HG03571 (cell line): ENCODE data around the gene PRKAG3.
"Not testable (repeated sequence)": the region's sequence is repeated elsewhere in the genome, so short reads cannot be mapped to it uniquely, and the experiment has no call there.

Source experiments
- ATAC-seq: cut with Tn5 transposase; IDR thresholded peaks from one replicate; pipeline ENCODE4 v1.9.1; 2021; ENCODE audit not compliant: unreplicated experiment

PRKAG3 gene

DNA sequence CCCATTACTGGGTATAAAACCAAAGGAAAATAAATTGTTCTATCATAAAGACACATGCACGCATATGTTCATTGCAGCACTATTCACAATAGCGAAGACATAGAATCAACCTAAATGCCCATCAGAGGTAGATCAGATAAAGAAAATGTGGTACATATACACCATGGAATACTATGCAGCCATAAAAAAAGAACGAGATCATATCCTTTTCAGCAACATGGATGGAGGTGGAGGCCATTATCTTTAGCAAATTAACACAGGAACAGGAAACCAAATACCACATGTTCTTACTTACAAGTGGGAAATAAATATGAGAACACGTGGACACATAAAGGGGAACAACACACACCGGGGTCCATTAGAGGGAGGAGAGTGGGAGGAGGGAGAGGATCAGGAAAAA is 12.7 kb upstream of the PRKAG3 start:
- ATAC-seq: not testable (repeated sequence)

DNA sequence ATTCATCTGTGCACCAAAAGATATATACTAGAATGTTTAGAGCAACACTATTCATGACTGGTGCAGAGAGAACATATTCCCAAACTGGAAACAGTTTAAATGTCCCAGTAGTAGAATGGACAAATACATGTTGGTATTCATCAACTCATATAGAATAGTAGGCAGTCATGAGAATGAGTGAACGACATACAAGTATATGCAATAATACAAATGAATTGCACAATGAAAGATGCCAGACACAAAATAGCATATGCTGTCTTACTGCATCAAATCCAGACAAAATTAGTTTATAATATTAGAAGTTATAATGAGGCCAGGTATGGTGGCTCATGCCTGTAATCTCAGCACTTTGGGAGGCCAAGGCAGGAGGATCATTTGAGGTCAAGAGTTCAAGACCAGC is 8.3 kb upstream of the PRKAG3 start:
- ATAC-seq: no peak

DNA sequence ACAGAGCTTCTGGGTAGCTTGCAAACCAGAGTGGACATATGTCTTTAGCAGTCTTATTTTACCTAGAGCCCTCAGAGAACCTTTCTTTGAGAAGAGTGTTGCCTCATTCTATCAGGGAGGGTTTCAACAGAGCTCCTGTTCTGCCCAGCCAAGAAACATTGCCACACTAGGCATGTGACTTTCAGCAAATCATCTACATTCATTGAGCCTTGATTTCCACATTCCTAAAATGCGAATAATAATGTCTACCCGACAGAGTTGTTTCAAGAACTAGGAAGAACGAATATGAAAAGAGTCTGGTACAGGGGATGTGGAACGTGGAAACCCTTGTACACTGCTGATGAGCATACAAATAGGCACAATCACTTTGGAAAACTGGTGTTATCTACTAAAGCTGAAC is 7.8 kb upstream of the PRKAG3 start:
- no peak for ATAC-seq

DNA sequence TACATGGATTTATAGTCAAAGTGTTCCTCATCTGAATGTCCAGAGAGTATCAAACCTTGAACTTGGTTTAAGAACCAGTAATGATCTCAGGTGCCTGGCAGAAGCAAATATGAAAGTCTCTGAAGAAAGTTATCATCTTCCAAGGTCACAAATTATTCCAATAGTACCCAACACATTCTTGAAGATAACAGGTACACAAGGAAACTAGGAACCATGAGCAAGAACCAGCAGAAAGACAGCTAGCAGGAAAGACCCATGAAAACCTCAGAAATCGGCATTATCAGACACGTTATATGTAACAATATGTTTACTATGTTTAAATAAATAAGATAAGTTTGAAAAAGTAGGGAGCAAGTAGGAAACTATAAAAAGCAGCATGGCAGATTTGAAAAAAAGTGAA is 5.9 kb upstream of the PRKAG3 start:
- no peak for ATAC-seq

DNA sequence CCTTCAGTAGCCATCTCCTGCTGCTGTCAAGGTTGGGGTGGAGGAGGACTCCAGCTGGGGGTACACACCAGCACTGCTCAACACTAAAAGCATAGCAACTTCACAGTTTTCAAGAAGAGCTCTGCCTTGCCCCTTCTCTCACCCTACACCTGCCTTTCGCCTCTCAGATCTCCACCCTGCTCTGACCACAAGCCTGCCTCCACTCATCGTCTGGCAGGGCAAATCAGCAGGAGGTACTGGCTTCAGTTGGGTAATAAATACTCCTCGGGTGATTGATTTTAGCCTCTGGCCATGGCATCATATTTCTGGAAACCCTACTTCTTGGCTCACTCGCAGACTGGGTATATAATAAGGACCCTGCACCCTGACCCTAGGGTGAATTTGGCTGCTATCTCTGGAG is 3.1 kb upstream of the PRKAG3 start:
- no peak for ATAC-seq

DNA sequence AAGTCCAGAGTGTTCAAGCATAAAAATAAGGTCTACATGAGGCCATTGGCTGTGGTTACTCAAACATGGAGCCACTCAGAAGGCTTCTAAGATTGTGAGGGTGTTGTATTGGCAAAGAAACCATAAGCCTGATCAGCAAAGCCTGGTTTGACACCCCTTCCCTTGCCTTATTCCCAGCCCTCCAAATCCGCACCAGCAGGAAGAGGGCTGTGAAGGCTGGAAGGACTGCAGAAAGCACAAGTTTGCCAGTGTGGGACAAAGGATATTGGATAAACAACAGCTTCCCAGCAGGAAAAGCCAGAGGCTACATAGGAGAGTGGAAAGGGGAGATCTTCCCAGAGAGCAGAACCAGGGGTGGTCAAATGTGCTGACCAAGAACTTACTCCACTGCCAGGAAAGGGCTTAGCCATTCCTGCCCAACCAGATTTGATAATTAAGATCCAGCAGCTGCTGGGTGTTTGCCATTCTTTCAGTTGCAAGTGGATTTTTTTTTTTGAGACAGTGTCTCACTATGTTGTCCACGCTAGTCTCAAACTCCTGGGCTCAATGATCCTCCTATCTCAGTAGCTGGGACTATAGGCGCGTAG is 1.5 kb upstream of the PRKAG3 start:
- ATAC-seq: no peak

DNA sequence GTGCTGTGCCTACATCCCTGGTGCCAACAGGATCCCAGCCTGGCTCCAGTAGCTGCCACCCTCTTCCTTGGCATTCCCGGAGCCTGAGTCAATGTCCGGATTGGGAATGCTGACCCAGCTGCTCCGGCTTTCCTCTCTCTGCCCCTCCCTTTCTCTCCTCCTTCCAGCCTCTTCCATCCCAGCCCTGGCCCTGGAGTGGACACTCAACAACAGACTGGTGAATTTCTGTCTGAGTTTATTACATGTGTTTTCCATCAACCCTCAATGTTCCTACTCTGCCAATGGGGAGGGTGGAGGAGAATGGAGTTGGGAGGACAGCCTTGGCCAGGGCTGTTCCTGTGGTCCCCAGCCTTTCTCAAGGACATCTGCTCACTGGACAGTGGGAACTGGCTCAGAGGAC is 917 bp upstream of the PRKAG3 start:
- ATAC-seq: no peak

DNA sequence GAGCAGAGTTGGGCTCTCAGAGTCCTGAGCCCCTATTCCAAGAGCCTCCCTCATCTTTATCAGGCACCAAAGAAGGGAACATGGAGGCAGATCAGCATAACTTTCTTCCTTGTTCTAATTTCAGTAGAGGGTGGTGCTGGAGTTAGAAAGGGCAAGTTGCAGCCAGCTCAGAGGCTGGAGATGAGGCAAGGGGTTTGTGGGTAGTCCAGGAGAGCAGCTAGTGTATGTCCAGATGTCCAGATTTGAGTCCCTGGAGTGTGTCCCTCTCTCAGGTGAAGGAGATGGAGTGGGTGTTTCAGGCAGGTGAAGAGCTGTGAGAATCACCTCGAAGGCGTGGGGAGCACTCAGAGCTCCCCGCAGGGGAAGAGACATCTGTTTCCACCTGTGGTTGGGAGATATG is 478 bp upstream of the PRKAG3 start:
- ATAC-seq: no peak

DNA sequence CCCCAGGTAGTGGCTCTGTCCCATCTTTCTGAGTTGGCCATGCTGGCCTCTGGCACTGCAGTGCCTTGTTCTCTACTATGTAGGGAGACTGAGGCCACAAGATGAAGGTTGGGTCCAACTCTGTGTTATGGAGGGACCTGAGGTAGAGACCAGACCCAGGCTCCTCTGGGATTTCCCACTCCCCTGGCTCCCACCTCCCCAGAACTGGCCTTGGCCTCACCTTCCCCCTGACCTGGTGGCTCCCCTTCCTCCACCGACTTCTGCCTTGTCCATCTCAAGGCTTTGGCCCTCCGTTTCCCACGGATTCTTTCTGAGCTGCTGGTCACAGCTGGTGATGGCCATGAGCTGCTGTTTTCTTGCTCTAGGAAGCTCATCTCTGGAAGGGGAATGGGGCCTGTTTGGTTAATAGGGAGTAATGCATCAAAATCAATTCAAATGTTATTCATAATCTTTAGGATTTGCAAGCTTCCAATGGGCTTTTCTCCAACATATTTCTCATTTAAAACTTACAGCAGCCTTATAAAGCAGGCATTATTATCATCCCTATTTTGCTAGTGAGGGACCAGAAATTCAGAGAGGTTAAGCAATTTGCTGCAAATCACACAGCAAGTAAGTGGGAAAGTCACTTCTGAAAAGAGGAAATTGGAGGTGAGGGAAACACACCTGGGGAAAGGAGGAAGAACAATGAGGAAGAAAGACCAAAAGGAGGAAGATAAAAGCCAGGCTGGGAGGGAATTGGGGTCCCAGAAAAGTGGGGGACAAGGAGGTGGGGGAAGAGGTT is 887 bp downstream of the PRKAG3 start:
- ATAC-seq: no peak

DNA sequence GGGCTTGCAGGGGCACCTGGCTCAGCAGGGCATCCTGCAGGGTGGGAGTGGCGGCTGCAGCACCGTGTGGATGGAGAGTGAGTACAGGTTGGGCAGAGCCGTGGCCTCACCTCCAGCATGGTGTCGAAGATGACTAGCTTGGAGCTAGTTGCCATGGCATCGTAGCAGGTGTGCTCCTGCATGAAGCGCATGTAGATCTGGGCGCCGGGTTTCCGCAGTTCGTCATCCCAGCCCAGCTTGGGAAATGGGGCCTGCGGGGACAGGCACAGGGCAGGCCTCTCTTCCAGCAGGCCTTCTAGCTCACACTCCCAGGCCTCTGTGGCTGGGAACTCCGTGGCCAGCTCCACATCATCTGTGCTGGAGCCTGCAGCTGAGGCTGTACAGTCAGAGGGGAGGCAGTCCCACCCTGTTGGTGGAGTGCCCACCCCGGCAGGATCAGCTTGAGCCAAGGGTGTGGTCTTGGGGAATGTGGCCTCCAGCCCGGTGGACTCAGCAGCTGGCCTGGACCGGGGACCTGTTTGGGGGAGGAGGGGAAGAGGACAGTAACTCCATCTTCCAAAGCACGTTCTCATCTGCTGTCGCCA is 1.6 kb downstream of the PRKAG3 start:
- ATAC-seq: no peak

DNA sequence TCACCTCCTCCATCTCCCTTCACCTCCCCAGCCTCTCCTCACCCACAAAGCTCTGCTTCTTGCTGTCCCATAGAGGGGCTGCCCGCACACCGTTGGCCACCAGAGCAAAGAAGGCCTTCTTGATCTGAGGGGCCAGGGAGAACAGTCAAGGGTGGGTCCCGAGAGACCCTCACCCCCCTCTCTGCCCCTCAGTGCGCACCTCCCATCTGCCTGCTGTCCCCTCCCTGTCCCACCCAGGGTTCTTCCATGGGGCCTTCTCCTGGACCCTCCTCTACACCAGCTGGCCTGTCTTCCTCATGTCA is 3.2 kb downstream of the PRKAG3 start:
- ATAC-seq: no peak

DNA sequence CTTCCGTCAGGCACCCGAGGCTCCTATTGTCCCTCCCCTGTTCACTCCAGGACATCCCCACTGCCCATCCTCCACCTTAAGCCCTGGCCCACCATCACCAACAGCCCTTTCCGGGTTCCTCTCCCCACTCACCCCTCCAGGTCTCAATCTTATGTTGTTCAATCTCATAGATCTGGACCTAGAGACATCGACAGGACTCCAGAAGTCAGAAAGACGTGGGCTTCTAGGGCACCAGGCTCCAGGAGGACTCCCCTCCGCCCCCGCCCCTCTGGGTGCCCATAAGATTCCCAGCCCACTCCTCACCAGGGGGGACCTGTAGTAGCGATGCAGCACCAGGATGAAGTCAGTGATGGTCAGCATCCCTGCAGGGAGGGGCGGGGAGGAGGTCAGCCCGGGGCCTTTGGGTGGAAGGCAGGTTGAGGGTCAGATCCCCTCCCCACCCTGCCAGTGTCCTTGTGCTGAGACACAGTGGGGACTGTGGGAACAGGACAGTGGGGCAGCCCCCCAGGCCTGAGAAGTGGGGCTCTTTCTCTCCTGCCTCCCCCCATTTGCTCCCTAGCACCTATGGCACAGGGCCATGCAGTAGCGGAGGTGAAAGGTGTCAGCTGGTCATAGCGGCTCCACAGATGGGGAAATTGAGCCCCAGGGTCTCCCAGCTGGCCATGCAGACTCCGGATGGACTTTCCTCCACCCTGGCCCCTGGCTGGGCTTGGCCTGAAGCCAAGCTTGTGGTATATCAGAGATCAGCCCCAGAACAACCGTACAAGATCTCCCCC is 3.7 kb downstream of the PRKAG3 start:
- no peak for ATAC-seq

DNA sequence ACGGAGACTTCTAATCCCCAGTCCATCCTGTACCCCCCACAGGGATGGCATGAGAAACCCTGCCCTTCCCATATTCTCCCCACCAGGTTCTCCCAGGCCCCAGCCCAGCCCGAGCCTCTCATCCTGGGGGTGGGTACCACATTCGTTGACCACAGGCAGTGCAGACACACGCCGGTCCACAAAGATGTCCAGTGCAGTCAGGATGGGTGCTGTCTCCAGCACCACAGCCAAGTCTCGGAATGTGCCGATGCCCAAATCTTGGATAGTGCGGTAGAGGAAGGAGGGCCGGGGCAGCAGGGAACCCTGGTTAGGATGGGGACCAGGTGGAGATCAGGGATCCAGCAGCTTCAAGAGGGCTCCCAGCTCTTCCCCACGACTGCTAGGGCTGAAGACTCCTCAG is 4.8 kb downstream of the PRKAG3 start:
- ATAC-seq: no peak

DNA sequence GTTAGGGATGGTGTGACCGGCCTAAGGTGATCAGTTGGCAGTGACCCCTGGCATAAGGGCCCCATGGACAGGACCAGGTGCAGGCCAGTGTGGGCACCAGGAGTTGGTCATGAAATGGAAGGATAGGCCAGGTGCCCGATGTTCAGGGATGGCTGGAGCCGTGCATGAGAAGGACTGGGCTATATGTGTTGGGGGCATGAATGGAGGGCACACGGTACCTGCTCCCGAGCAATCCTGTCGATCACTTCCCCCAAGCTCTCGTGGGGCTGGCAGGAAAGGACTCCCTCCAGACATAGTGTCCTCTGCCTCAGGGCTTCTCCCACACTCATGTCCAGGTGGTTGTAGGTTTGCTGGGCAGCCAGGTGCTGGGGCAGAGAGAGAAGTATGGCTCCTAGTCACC is 7.6 kb downstream of the PRKAG3 start:
- ATAC-seq: no peak

DNA sequence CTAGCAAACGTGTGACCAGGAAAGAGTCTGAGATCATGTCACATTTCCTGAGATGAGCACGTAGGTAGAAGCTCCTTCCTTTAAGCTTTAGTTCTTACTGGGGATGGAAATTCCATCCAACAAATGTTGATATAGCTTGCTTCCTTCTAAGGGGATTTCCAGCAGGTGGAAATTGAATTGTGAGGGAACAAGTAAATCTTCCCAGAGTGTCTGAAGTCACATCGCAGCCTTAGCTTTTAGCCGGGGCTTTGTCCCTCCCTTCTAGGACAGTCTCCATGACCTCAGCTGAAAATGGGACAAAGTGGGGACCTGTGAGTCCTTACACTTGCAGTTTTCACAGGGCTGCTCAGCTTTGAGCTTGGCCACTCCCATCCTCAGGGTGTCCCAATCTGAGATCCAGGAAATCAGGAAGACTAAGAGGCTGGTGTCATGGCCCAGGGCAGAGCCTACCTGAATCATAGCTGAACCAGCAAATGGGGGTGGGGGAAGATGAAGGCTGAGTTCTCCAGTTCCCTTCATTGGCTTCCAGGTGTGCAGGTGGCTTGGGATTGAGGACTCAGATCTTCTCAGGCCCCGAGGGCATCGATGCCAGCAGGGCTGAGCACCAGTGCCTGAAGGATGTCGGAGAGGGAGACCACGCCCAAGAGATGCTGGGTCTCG is 8.3 kb downstream of the PRKAG3 start:
- no peak for ATAC-seq

DNA sequence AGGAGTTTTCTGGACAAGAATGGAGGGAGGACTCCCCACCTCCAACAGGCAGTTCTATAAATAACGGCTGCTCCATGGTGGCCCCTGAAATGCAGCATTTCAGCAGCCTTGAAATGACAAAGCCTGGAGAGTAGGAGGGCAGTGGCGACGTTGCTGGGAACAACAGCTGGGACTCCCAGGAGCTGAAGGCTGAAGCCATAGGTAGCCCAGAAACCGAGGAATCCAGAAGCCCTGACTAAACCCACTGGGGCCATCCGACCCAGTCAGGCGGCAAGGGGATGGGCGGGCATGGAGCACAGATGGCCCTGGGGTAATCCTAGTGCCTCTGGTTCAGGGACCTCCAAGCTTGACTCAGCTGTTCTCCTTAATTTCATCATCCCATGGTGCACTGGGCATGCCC is 9.0 kb downstream of the PRKAG3 start:
- ATAC-seq: no peak

DNA sequence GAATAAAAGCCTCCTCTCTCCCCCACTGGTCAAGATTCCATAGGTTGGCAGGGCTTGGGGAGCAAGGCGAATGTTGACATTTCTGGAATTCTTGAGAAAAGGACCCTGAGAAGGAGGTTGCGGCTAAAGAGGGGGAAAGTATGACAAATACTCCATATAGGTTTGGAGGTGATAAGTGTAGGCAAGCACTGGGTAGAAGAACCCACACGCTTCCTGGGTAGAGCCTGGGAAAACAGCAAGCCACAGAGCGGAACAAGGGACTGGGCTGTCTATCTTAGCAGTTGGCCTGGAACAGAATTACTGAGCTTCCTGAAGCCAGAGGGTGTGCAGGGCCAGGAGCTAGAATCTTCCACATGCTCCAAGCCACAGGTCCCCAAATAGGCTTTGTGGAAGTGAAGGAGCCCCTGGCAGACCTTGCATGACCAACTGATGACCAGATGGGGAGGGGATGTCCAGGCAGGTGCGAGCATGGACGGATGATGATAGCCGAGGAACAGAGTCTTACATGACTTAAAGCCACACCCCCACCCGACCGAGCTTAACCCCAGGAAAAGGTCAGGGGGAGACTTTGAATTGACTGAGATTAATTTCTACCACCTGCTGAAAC is 9.9 kb downstream of the PRKAG3 start:
- ATAC-seq: no peak

DNA sequence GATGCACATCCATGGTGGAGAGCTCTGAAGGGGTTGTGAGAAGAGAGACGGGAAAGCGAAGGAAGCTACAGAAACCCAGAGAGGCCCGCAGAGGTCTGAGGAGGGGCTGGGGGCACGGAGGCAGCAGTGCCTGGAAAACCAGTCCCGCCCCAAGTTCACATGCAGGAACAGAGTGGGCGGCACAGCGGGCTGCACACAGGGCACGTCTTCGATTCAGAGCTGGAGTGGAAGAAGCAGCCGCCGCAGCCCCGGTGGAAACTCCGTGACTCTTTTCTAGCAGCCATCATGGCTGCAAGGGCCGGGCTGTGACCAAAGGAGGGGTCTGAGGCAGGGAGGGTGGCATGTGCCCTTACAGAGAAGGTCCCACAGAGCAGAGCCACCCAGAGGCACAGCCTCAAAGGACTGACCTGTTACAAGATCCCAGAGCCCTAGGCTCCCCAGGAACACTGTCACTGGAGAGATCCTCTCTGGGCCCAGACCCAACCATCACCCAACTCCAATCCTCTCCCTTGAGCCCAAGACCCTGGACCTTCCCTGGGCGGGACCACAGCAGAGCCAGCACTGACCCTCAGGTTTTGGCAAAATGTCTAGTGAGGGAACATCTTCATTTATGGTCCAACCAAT is 10.7 kb downstream of the PRKAG3 start:
- no peak for ATAC-seq

DNA sequence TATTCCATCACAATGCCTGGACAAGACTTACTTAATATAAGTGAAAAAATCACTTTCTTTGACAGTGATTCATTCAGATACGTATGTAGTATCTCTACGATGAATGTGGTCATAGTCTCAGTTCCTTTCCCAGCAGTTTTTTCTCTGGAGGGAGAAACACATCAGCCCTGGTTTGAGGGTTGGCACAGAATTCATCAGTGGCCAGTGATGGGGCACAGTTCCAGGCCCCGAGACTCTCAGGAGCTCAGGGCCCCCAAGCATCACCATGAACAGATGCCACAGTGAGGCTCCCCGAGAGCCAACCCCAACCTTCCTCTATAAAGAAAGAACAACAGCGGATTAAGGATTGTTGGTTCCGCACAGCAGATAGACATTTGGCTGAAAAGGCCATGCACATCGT is 12.5 kb downstream of the PRKAG3 start:
- ATAC-seq: no peak

DNA sequence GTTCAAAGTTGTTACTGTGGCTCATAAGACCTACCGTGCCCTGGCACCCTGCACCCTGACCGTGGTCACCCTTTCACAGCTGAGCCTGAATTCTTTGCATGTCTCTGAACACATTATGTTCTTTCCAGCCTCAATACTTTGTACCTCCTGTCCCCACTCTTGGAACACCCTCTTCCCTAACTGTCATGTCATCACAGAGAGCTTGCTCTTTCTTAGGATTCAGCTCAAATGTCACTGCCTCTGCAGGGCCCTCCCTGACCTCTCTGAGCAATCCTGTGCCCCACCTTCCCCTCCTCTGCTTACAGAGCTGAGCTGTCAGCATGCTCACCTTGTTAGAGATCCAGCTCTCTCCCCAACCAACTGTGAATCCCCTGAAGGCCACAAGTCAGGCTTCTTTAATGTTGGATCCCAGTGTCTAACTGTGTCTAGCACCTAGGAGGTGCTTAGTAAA is 15.0 kb downstream of the PRKAG3 start:
- ATAC-seq: no peak

DNA sequence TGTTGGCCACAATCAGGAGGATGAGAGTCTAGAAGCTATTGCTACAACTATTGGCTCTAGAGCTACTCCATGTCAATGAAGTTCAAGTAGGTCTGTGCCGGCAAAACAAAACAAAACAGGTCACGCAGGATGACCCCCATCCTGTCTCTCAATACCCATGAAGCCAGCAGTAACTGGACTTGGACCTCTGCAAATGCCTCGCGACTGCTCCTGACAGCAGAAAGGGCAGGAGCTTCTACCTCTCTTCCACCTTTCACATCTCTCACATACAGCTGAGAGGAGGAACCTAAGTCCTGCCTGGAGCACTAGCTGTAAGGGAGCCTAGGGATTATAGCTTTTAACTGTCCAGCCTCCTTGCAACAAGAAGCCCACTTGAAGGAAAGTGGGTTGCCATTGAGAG is 16.0 kb downstream of the PRKAG3 start:
- ATAC-seq: no peak
